GM21423 (cell line): ENCODE results near the gene TMEM121B.

Experiments
- ATAC-seq: cut with Tn5 transposase; IDR thresholded peaks from one replicate; pipeline ENCODE4 v1.9.1; 2021; ENCODE audit warnings: mild to moderate bottlenecking, moderate library complexity; ENCODE audit not compliant: unreplicated experiment

TMEM121B gene

GRCh38 chr22:17112491-17113042 lies 8.6 kb downstream of the TMEM121B start:
- ATAC-seq, result no peak

- ATAC-seq, result no peak
Measured at GRCh38 chr22:17110791-17111550, 10.2 kb downstream of the TMEM121B start.

- ATAC-seq, result no peak
Measured at GRCh38 chr22:17109976-17110375, 11.2 kb downstream of the TMEM121B start.

GRCh38 chr22:17109113-17109865 lies 11.9 kb downstream of the TMEM121B start:
- no peak for ATAC-seq

GRCh38 chr22:17108256-17109112 lies 12.7 kb downstream of the TMEM121B start:
- ATAC-seq, result no peak

- ATAC-seq, result no peak
Measured at GRCh38 chr22:17107547-17107810, 13.7 kb downstream of the TMEM121B start.

DNA sequence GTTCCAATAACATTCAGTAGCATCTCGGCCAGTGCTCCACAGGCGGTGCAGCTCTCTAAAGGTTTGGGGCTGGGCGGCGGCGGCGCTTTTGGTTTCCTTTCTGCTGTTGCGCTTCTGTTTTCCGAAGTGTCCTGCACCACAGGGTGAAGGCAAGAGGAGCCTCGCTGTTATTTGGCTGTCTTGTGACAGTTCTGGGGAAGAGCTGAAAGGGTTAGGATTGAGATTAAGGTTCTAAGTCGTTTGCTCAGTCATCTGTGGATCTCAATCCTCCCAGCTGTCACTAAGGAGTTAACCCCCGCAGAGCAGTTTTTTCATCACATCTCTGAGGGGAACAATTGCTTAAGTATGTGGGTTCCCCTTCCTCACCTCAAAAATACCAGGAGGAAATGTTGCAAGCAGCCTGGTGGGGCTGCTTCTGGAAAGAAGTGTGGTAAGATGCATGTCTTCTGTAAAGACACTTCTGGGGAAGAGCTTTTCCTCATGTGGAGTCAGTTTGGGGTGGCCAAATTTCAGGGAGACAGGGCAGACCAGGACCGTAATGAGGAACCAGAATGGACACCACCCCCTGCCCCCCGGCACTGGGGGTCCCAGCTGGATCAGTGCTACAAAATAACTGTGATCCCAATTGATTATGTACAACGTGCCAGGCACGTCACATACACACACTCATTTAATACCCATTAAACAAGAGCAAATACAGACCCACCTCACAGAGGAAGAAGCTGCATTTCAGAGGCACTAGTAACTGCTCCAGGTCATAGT lies 14.2 kb downstream of the TMEM121B start:
- peak; percentile 55 for ATAC-seq

- ATAC-seq, result peak; percentile 29
Measured at GRCh38 chr22:17106161-17106784, 14.9 kb downstream of the TMEM121B start.

- no peak for ATAC-seq
Measured at GRCh38 chr22:17105143-17106129, 15.7 kb downstream of the TMEM121B start.

GRCh38 chr22:17104336-17104935 lies 16.7 kb downstream of the TMEM121B start:
- ATAC-seq, result no peak

GRCh38 chr22:17103351-17103750 lies 17.8 kb downstream of the TMEM121B start:
- ATAC-seq, result no peak

DNA sequence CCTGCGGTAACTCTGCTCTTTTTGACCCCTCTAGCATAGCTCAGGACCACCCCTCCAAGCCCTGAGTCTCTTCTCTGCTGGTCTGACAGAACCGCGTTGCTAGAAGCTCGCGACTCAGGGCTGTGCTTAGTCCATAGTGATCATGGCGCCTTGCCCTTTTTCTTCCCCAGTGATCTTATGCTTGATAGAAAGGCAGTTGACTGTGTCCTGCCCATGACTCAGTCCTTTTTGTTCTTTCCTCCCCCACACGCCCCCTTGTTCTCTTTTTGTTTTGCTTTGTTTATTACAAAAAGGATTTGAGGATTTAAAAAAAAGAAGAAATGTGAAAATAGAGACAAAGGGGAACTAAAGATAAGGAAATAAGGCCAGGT lies 18.9 kb downstream of the TMEM121B start:
- ATAC-seq, result no peak

DNA sequence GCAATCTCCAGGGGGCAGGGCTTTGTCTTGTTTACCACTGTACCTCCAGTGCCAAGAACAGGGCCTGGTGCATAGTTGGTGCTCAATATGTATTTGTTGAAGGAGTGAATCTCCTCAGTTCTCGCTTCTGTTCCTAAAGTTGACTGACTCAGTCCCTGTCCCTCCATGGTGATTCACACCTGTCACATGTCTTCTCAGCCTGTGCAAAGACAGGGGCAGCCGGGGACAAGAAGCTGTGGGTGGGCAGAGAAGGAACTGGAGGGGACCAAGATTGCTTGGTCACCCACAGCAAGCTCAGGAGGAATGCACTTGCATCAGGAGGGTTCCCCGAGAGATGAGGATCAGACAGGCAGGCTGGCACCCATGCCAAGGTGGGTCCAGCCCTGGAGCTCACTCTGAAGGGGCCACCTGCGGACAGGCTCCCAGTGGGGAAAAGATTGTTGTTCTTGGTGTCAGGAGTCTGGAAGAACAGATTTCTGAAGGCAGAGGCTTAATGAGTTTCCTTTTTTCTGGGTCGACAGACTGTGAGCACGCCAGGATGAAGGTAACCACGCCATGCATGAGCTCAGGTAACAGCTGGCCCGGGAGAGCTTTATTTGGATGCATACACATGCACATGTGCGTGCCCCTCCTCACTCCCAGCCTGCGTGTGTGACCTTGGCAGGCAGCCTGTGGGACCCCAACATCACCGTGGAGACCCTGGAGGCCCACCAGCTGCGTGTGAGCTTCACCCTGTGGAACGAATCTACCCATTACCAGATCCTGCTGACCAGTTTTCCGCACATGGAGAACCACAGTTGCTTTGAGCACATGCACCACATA lies 19.5 kb downstream of the TMEM121B start:
- ATAC-seq, result no peak

DNA sequence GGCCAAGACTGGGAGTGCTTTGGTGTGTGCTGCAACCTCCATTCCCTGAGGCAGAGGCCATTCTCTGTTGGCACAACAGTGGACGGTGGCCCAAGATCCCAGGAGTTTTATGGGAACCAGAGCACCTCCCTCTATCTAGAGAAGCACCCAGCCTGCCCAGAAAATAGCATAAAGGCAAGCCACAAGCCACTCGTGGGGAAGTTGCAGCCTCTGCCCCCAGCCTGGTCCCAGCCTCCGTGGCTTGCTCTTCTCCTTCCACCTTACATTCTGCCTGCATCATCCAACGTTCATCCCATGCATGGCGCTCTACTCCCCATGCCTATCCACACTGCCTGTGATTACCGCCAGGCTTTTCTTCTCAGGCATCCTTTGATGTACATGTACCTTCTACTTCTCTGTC lies 20.5 kb downstream of the TMEM121B start:
- no peak for ATAC-seq

DNA sequence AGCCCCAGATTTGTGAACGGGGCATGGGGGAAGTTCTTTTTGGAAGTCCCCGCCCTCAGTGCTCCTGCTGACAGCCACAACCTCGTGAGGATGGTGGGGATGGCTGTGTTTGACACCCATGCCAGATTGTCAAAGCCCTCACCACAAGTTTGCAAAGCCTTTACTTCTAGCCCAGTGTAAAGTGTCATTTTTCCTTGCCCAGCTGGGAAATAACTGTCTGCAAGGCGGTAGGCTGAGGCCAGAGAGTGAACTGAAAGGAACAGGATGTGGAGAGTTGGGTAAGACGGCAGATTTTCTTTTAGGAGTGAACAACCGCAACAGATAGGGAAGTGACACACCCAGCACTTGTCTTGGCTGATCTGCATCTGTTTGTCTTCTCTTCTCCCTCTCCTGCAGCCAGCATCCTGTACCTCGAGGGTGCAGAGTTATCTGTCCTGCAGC lies 22.8 kb downstream of the TMEM121B start:
- ATAC-seq, result no peak

DNA sequence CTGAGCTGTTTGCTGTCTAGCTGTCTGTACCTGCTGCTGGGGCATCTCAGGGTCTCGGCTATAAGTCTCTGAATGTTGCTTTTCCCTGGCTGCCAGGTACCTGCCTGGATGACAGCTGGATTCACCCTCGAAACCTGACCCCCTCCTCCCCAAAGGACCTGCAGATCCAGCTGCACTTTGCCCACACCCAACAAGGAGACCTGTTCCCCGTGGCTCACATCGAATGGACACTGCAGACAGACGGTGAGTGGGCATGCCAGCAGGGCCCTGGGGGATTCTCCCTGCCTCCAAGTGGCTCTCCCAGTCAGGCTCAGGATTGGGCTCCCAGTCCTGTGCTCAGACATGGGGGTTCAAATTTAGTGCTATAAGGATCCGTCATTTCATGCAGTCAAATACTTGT lies 23.5 kb downstream of the TMEM121B start:
- no peak for ATAC-seq

DNA sequence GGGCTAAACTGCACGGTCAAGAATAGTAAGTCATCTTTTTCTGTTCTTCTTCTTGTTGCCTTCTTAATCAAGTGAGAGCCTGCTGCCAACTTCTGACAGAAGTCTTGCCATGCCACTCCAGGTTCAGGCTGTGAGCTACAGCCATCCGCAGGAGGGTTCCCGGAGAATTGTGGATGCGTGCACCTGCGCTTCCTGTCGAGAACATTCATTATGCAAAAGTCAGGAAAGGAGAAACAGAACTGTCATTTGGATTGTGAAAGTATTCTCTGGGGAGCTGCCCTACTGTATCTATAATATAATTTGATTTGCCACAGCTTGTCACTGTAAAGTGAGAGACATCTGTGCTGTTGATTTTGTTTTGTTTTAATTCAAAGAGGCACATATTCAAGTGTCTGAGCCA lies 24.1 kb downstream of the TMEM121B start:
- ATAC-seq, result no peak

DNA sequence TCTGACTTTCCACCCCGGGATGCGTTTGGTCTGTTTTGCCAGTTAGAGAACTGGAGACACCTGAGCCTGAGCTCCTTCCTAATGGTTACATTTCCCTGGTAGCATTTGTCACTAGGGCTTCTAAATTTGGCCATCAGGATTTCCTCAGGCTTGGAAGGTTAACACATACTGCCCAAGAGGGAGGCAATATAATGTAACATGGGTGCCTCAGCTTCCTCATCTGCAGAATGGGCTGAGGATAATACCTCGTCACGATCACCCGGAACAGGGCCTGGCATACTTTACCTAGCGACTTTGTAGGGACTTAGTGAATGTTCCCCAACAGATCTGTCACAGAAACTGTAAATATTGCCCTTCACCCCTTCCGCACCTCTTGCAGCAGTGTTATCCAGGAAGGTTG lies 25.1 kb downstream of the TMEM121B start:
- ATAC-seq, result no peak
